AG09309 (cell line): Measurements from ENCODE around the gene SAMD13.

ENCODE experiments used
- DNase-seq: peaks from one replicate; pipeline ENCODE4 v3.0.0-alpha.2; 2010; ENCODE audit warnings: low read depth
- H3K4me3 ChIP-seq: 2 replicates; pipeline ENCODE4 v1.5.1; 2011; ENCODE audit warnings: mild to moderate bottlenecking, low read depth, low read length, moderate library complexity; ENCODE audit not compliant: control insufficient read depth
- TF ChIP-seq, protein P1 (sequence below): IDR thresholded peaks from 2 replicates; pipeline ENCODE4 v1.5.1; 2011; ENCODE audit warnings: mild to moderate bottlenecking, low read depth, low read length, inconsistent platforms; ENCODE audit not compliant: insufficient read depth, control insufficient read depth; ENCODE audit errors: missing control alignments

SAMD13 gene

DNA sequence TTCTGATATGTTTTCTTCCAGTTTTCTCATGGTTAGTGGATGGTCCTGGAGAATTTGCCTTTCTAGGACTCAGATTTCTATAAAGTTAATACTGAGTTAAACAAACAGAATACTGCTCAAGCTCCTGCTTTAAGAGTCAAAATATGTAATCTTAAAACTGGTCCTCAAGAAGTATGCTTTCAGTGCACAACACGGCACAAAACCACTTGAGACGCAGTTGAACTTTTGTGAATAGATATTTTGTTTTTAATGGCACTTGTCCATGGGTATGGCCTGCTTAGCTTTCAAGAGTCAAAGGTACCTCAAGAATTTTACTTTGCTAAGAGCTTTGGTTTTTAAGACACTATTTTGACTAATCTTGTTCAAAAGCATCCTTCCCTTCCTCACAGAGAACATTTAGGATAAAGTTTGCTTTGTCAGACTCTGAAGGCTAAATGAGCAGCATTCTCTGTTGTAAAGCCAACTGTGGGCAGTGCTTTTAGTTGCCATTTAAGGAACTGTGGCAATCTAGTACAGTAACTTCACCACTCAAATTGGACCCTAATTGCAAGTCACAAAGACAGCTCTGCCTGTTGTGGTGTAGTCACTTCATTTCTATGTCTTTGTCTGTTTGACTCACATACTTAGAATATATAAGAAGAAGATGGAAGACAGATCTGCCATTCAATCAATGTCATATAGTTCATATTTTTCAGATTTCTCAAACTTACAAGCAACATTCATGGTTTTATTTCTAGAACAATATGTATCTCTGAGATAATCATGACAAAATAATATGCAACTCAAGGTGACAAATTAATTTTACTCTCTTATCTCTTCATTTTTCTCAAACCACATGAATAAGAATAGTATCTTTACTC lies 28.8 kb downstream of the SAMD13 start:
- TF ChIP-seq, protein P1, sequence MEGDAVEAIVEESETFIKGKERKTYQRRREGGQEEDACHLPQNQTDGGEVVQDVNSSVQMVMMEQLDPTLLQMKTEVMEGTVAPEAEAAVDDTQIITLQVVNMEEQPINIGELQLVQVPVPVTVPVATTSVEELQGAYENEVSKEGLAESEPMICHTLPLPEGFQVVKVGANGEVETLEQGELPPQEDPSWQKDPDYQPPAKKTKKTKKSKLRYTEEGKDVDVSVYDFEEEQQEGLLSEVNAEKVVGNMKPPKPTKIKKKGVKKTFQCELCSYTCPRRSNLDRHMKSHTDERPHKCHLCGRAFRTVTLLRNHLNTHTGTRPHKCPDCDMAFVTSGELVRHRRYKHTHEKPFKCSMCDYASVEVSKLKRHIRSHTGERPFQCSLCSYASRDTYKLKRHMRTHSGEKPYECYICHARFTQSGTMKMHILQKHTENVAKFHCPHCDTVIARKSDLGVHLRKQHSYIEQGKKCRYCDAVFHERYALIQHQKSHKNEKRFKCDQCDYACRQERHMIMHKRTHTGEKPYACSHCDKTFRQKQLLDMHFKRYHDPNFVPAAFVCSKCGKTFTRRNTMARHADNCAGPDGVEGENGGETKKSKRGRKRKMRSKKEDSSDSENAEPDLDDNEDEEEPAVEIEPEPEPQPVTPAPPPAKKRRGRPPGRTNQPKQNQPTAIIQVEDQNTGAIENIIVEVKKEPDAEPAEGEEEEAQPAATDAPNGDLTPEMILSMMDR, result no peak
- DNase-seq, result no peak
- no peak overlapping the region for H3K4me3 ChIP-seq

GRCh38 chr1:84339503-84339902 lies 38.0 kb downstream of the SAMD13 start:
- DNase-seq, result no peak
- no peak overlapping the region for H3K4me3 ChIP-seq
- TF ChIP-seq, protein P1, result no peak

DNA sequence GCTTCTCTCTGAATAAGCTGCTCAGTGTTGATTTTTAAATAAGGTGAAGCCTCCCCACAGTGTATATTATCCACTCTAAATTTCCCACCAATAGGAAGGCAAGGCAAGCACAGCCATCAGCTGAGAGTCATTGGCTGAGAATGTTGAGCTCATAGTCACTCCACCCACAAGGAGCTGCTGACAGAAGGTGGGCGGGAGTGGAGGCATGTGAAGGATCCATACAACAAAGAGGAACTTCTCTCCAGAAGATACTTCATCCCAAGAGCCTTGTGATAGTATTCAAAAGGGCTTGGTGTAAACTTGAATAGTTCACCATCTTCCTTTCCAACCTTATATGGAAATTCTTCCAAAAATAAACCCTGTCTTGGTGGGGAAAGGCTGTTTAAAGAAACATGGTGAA lies 42.8 kb downstream of the SAMD13 start:
- no peak overlapping the region for H3K4me3 ChIP-seq
- DNase-seq, result no peak
- TF ChIP-seq, protein P1, result no peak

DNA sequence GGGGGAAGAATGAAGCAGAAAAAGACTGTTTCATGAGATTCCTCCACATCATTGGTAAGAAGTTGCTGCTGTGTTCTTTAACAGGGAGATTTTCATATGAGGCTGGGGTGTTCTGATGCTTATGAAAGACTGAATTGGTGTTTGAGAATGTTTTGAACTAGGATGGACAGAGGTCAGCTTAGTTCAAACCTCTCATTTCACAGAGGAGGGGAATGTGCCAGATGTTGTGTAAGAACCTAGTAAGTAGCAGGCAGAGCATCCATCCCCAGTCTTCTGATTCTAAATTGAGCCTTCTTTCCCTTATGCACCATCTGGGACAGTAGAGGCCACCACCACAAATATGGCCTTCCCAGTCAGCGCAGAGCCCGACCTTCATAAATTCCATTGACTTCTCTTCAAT lies 43.7 kb downstream of the SAMD13 start:
- no peak for DNase-seq
- TF ChIP-seq, protein P1, result no peak
- H3K4me3 ChIP-seq, result no peak overlapping the region

- no peak overlapping the region for H3K4me3 ChIP-seq
- no peak for DNase-seq
- TF ChIP-seq, protein P1, result no peak
These were observed 45.9 kb downstream of the SAMD13 start for GRCh38 chr1:84347271-84347931.

- TF ChIP-seq, protein P1, result no peak
- no peak for DNase-seq
- H3K4me3 ChIP-seq, result no peak overlapping the region
These were observed 46.5 kb downstream of the SAMD13 start for GRCh38 chr1:84347932-84348555.
